ENCODE data around the gene DAPK1. TPM values are rescaled to one million over a fixed set of nuclear protein-coding genes. Genes with fewer than 3 reads are reported as not detected.

DAPK1 gene
- total and polyA plus RNA-seq, 2 donors (not counting 3 experiments of a cell fraction or from before 2014, with no cell fraction given), result 58.9 to 119 TPM

GRCh38 chr9:87567001-87567400 lies 69.3 kb downstream of the DAPK1 start:
- no peak overlapping the region for H3K4me2 ChIP-seq (ENCODE audit: insufficient read depth, low read length)
- no TSS peak for BruUV-seq (replicated peaks)
- POLR2A ChIA-PET, result no interaction called here
- H3K36me3 ChIP-seq (ENCODE audit: control insufficient read depth in 2 of 2, extremely low read depth in 1 of 2, insufficient read depth in 2 of 2, low read length in 2 of 2), result peaks cover 0 to 4% of the 10 kb centered on the region in 2 experiments
- no peaks in the 10 kb centered on the region for H3K9me1 ChIP-seq (replicated peaks; ENCODE audit: control insufficient read depth, extremely low read depth, insufficient read depth, low read length)
- FAIRE-seq (no peak), DNase-seq (ENCODE audit: low read depth, low spot score) (peak; percentile 56)
- H3K4me1 ChIP-seq (ENCODE audit: control insufficient read depth, extremely low read depth, insufficient read depth, low read length), result peaks cover 38% of the 10 kb centered on the region
- no peaks in the 10 kb centered on the region for H3K27me3 ChIP-seq (ENCODE audit: control insufficient read depth in 2 of 2, insufficient read depth in 2 of 2, low read length in 2 of 2)
- H2AFZ ChIP-seq (ENCODE audit: low read depth, low read length), result no peak overlapping the region
- H3K9me3 ChIP-seq (replicated peaks; ENCODE audit: control insufficient read depth, insufficient read depth, low read length), result no peaks in the 10 kb centered on the region
- peaks cover 8% of the 10 kb centered on the region for H3K79me2 ChIP-seq (ENCODE audit: control insufficient read depth, insufficient read depth, low read length)
- CTCF ChIA-PET, result interaction anchor here (1.0 to 1.2 kb wide), 3 partner anchors 11 to 96 kb away, joined by 3 to 5 read pairs (median 4); no protein-coding TSS in a partner anchor
- TF ChIP-seq MYC (IDR thresholded peaks at IDR 0.05; ENCODE audit: low read depth, low read length) (no peak), JUN (IDR thresholded peaks at IDR 0.05; ENCODE audit: borderline replicate concordance, insufficient read depth, insufficient read length, low read depth) (no peak), EZH2 (IDR thresholded peaks at IDR 0.05; ENCODE audit: borderline replicate concordance, low read depth, low read length, severe bottlenecking) (no peak), FOS (IDR thresholded peaks at IDR 0.05; ENCODE audit: borderline replicate concordance, insufficient read depth, low read length) (no peak), POLR2A (IDR thresholded peaks at IDR 0.05; ENCODE audit: low read depth, low read length) (no peak), POLR2AphosphoS5 (IDR thresholded peaks at IDR 0.05; ENCODE audit: insufficient read depth, low read depth, low read length) (no peak), GATA2 (IDR thresholded peaks at IDR 0.05; ENCODE audit: insufficient read depth, insufficient read length, low read depth, low read length) (no peak), MAX (IDR thresholded peaks at IDR 0.05; ENCODE audit: insufficient read depth, insufficient read length) (no peak), CTCF (IDR thresholded peaks at IDR 0.05; ENCODE audit: extremely low read depth in 1 of 2, insufficient read depth in 1 of 2, low read depth in 1 of 2, low read length in 2 of 2) (no peak)
- H4K20me1 ChIP-seq (replicated peaks; ENCODE audit: control insufficient read depth, extremely low read depth, insufficient read depth, low read length), result no peaks in the 10 kb centered on the region
- intact Hi-C loops (cut with micrococcal nuclease), result no loop called here
- no peak overlapping the region for H3K9ac ChIP-seq (replicated peaks; ENCODE audit: extremely low read depth, insufficient read depth, low read length)
- H3K4me3 ChIP-seq (replicated peaks in 1 of 3; ENCODE audit: insufficient read depth in 1 of 3, low read depth in 1 of 3, low read length in 3 of 3), result no peak overlapping the region
- dilution Hi-C loops (cut with MboI; ENCODE audit: extremely low pct_ligation_motif_present, low sequenced_read_pairs), result no loop called here
- no peak overlapping the region for H3K27ac ChIP-seq (ENCODE audit: insufficient read depth, low read depth, low read length)
